Coronary artery (tissue), 2 donors: Measurements from ENCODE around the gene BRF1.

Experiments
- DNase-seq: peaks from one replicate; pipeline ENCODE4 v3.0.0-alpha.2; 2017; ENCODE audit warnings: low spot score
- H3K27ac ChIP-seq, 2 donors: fragments of 200-600 bp; sonication (generic); one replicate each; pipeline ENCODE4 v1.5.1; 2016 to 2019
- H3K4me3 ChIP-seq: fragments of 200-600 bp; sonication (generic); 2 replicates; pipeline ENCODE4 v1.5.1; 2016; ENCODE audit warnings: mild to moderate bottlenecking, moderate library complexity
- CTCF ChIP-seq: fragments of 200-600 bp; sonication (generic); IDR thresholded peaks from one replicate; pipeline ENCODE4 v1.5.1; 2019; ENCODE audit warnings: antibody characterized with exemption

Gene BRF1

GRCh38 chr14:105185001-105185400 lies 115.8 kb downstream of the BRF1 start:
- DNase-seq: no peak
- Histone ChIP-seq H3K4me3 (no peak overlapping the region), H3K27ac (no peak overlapping the region)
- no peak for TF ChIP-seq CTCF

GRCh38 chr14:105184461-105184860 lies 116.3 kb downstream of the BRF1 start:
- TF ChIP-seq CTCF: no peak

GRCh38 chr14:105182296-105183020 lies 118.3 kb downstream of the BRF1 start:
- DNase-seq: no peak
- Histone ChIP-seq H3K4me3 (no peak overlapping the region), H3K27ac (no peak overlapping the region)
- TF ChIP-seq CTCF: no peak

More at GRCh38 chr14:105184461-105184860, 116.3 kb downstream of the BRF1 start:
- DNase-seq: no peak
- H3K27ac ChIP-seq: no peak overlapping the region
- no peak overlapping the region for H3K4me3 ChIP-seq

- TF ChIP-seq CTCF: no peak
- no peak for DNase-seq
- Histone ChIP-seq H3K27ac (no peak overlapping the region), H3K4me3 (peak overlapping the region; percentile 78)
These were observed 119.1 kb downstream of the BRF1 start for GRCh38 chr14:105181549-105182295.

- peak within 1 kb of the TSS; percentile 78 for H3K4me3 ChIP-seq
- no peak for TF ChIP-seq CTCF
- DNase-seq: no peak
- H3K27ac ChIP-seq: no peak within 1 kb of the TSS
These were observed 119.9 kb downstream of the BRF1 start, which contains the start of gene NUDT14 for GRCh38 chr14:105180592-105181548. NUDT14 (minus strand) TSS chr14:105181312; CDS start chr14:105181209, 103 bp downstream.

- DNase-seq: no peak
- Histone ChIP-seq H3K27ac (no peak overlapping the region), H3K4me3 (no peak overlapping the region)
- no peak for TF ChIP-seq CTCF
These were observed 121.6 kb downstream of the BRF1 start for GRCh38 chr14:105179191-105179590.
